ENCODE results near the gene LTBP1.

The LTBP1 gene

GRCh38 chr2:33084433-33084832 lies 137.7 kb downstream of the LTBP1 start:
- DNase-seq = no peak

- peak; percentile 44 for DNase-seq
Observed at GRCh38 chr2:33085646-33086045, 138.9 kb downstream of the LTBP1 start.

DNA sequence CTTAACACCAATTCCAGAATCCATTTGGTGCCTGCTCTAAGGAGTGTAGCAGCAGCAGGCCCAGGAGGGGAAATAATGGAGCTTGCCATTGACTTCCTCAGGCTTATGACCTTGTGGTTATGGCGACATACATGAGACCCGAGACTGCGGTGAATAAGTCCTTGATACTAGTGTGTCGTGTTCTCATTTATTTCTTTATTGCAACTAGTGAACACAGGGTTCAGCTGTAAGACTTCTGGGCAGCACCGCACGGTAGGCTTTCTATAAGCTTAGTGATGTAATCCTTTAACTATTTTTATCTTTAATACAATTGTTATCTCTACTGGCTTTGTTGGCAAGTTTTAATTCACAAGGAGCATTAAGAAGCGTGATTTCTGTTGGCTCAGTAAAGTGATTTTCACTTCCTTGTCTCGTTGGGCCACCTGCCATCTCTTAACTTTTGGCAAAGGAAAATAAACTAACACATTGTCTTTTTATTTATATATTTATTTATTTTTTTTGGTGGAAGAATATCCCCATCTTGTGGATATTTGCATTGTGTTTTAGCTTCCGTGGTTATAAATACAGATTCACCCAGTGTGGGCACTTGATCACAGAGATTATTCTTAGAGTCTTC lies 139.8 kb downstream of the LTBP1 start:
- peak; percentile 39 for DNase-seq

DNA sequence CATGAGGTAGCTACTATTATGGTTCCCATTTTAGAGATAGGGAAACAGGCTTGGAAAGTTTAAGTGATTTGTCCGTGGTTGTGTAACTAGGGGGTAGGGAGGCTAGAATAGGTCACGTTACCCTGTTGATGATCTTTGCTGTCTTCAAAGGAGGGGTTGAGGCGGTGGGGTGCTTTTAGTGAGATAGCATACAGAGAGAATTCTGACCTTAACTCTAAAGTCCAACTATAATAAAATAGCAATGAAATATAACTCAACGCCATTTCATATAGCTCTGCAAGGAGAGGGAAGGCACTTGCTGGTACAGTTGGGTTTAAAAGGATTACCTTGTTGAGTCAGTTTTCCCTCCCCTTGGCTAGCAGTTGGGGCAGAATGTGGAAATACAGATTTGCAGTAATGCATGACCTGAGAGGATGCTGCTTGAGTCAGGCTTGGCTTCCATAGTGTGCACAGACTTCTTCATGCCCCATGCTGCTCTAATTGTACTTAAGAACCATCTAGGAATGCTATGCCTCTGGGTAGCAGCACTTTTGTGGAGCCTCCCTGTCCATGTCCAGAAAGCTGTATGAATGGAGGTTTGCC lies 143.9 kb downstream of the LTBP1 start:
- DNase-seq = no peak

DNA sequence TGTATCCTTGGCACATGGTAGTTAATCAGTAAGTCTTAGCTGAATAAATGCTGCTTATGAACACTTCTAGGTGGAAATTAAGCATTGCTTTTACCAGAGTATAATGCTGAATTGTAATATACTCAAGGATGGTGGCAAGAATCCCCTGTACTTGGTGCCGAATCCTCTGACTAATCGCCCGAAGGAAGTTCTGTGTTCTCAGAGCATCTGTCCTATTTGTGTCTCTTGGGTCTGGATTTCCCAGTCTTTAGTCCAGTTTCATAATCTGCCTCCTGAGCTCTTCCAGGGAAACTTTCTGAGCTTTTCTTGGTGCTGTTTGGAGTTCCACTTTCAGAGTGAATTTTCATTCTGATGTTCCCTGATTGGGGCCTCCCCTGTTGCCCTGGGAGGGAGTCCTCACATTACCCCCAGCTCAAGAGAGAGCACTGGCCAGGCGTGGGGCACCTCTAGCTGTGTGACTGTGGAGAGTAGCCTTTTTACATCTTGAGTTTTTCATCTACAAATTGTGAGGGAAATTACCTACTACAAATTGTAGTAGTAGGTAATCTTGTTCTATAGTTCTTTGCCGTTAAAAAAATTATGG lies 144.9 kb downstream of the LTBP1 start:
- no peak for DNase-seq

DNA sequence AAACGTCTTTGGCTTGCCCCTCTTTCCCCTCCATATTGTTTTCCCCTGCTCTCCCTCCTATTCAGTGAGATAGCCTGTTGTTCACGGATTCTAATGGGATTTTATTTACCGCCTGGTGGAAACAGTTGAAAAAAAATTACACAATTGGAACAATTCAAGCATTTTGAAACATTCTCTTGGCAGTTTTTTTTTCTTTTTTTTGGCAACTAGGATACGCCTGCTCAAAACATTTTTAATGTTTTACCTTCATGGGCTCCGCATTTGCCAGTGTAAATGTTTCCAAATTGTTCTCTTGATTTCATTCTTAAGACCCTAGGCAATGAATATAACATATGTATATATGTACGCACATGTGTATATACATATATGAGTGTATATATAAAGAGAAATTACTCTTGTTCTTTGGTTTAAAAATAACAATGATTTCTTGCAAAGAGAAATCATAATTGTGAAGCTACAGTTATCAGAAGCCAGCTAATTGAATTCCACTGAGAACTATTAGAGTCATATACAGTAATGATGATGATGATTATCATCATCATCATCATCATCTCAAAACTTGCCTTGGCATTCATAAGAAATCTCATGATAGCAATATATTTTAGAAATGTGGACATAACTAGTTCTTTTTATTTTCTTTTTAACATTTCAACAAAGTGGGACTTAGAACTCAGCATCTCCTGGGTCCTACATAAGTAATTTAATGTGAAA lies 146.7 kb downstream of the LTBP1 start:
- no peak for DNase-seq

DNA sequence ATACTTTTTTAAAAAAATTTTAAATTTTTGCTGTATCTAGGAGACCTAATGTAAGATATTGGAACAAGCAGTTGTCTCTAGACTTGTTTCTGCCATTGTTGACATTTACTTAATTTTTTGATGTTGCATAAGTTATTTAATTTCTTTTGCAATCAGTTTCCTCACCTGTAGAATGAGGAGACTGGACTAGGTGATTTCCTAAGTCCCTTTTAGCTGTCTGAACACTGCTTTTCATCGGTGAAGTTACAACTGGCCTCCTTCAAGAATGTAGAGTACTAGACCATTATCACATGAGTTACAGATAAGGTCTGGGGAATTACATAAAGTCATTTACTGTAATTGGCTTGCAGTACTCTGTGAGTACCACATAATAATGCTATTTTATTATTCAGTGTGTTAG lies 147.6 kb downstream of the LTBP1 start:
- DNase-seq = no peak

- DNase-seq = no peak
Observed at GRCh38 chr2:33099989-33100388, 153.2 kb downstream of the LTBP1 start.

- DNase-seq = no peak
Observed at GRCh38 chr2:33100921-33101320, 154.2 kb downstream of the LTBP1 start.

- no peak for DNase-seq
Observed at GRCh38 chr2:33104052-33104623, 157.4 kb downstream of the LTBP1 start.

DNA sequence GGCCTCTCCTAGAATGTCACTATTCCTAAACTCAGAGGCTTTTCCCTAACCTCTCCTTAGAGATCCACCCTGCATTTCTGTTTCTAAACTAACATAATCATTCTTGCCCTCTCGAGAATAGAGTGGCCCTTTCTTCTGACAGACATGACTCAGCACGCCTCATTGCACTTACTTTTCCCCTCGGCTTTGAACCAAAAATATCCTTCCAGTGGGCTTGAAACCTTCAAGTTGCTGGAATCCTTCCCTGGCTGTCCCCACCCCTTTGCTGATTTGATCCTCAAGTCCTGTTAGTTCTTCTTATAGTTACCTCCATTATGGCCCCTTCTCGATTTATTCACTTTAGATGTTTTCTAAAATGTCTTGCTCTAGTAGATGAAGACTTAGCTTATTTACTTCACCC lies 158.0 kb downstream of the LTBP1 start:
- peak; percentile 62 for DNase-seq

GRCh38 chr2:33106115-33106514 lies 159.4 kb downstream of the LTBP1 start:
- no peak for DNase-seq

GRCh38 chr2:33107690-33108482 lies 161.1 kb downstream of the LTBP1 start:
- DNase-seq = peak; percentile 51

- peak; percentile 28 for DNase-seq
Observed at GRCh38 chr2:33108483-33109443, 162.0 kb downstream of the LTBP1 start.

DNA sequence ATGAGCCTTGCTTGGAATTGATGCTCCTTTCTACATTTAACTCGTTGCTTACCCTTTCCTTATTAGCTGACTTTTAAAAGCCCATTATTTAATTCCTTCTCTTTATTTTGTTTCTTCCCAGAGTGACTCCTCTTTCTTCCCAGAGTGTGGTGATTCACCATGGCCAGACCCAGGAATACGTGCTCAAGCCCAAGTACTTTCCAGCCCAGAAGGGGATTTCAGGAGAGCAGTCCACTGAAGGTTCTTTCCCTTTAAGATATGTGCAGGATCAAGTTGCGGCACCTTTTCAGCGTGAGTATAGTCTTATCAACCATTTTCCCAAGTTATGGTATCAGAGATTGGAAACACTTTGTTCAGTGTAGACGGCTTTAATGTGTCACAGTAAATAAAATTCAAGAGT lies 163.7 kb downstream of the LTBP1 start:
- DNase-seq = peak; percentile 45

- DNase-seq = peak; percentile 85
Observed at GRCh38 chr2:33111002-33111446, 164.3 kb downstream of the LTBP1 start.

- peak; percentile 57 for DNase-seq
Observed at GRCh38 chr2:33115196-33115595, 168.4 kb downstream of the LTBP1 start.

DNA sequence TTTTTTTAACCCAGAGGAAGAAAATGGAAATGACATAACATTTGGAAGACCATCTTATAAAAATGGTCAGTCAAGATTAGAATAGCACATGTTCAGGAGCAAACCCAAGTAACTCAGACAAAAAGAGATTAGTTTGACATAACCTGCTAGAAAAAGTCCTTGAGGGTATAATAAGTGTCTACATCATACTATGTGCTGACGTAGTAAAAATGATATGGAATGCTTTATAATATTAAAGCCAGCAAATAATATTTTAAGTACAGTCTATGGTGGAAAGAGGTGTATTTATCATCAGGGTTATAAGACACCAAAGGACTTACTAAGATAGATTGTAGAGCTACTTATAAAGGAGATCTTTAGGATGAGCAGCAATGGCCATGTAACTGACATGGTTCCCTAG lies 169.0 kb downstream of the LTBP1 start:
- no peak for DNase-seq

DNA sequence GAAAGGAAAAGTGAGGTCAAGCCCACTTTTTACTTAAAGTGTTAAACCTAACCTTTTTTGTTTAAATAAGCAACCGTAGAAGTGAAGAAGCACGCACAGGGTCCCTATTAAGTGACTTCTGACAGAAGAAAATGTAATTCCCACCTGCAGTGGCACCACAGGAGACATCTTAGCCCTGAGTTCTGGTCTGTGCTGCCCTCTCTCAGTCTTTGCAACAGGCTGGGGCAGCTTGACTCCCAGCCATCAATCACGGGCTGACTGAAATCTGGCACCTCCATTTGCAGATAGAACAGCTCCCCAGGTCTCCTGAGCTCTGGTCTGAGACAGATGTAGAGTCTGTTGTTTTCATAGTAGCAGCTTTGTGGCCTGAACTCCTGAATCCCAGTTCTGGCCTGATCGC lies 170.0 kb downstream of the LTBP1 start:
- DNase-seq = no peak

GRCh38 chr2:33118651-33119050 lies 171.9 kb downstream of the LTBP1 start:
- no peak for DNase-seq

DNA sequence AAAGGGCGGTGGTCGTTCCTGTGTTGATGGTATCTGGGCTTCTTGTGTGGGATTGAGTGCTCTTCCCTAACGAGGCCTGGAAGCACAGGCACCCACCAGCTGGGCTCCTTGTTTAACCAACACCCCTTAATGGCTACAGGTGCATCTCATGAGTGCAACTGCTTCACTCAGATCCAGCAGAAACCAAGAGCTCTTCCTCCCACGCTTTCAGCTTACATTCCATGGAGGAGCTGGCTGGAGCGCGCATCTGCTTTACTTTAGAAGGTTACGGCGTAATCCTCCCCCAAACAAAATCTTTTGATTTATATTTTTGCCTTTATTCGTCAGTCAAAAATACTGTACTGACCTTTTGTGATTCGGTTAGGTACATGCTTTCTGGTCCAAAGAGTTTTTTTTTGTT lies 174.7 kb downstream of the LTBP1 start:
- no peak for DNase-seq

DNA sequence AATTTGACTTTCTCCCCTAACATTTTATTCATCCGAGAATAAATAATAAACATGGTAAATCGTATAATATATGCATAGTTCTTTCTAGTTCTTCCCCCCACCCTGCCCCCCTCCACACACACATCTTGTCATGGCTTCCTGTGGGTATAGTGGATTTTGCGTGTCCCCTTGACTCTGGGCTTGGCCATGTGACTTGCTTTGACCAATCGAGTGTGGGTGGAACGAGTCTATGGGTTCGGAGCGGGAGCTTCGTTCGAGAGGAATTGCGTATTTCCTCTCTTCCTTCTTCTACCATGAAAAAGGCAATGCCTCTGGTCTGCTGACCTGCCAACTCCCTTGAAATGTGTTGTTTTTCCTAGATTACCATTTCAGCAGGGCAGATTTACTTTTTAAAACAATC lies 175.2 kb downstream of the LTBP1 start:
- DNase-seq = no peak
